ENCODE data around the gene PIP4K2A.

PIP4K2A gene

GRCh38 chr10:22620140-22620857 lies 94.1 kb downstream of the PIP4K2A start:
- DNase-seq, result no peak

DNA sequence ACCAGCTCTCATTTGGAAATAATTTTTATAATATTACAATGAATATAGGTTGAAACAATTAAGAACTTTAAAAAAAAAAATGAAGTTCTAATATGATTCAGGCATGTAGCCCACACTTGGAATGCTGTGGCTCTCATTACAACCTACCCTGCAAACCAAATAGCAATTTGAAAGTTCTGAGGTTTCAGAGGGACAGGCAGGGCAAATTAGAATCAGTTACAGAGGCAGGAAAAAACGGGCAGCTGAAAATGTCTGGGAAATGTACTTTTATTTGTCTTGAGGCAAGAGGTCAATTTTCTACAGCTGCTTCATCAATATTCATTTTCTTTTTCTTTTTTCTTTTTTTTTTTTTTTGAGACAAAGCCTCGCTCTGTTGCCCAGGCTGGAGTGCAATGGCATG lies 95.3 kb downstream of the PIP4K2A start:
- DNase-seq, result no peak

DNA sequence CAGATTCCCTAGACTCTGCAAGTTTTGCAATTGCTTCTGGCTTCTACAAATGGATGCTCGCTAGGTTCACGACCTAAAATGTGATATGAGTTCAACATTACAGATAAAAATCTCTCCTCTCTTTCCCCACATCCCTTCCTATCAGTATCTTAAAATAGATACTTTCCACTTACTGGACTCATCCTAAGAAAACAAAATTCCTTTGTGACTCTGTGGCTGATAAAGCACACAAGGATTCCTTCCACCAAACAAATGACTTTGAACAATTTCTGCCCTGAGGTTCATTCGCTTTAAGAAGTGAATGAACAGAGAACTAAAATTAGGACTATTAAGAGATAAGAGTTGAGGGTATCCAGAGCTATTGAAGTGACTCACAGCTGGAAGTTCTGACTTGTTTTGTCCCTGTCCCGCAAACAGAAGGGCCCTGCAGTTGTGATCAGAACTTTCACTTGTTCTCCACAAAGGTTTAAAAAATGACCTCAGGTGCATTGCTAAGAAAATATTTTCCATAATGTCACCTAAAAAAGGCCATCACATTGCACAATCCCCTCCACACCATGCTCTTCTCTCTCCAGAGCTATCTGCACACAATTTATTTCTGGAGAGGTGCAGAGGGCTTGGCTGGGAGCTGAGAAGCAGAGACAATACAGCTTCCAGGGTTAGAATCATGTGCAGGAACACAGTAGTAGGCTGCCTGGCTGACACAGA lies 96.1 kb downstream of the PIP4K2A start:
- DNase-seq, result no peak

DNA sequence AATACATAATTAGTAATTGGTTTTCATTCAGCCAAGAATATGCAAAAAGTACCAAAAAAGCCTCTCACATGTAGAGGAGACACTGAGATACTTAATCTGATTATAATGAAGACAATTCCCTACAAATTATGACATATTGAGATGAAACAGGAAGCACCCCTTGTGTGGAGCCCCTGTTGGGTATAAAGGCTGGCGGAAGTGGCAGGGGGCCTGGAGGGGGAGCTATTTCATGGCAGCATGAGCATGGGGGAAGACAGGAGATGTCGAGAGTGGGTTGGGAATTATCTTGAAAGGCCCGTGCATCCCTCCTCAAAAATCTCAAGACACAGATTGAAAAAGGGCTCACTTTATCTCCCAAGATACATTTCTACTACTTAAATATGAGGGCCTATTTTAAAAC lies 96.9 kb downstream of the PIP4K2A start:
- no peak for DNase-seq

DNA sequence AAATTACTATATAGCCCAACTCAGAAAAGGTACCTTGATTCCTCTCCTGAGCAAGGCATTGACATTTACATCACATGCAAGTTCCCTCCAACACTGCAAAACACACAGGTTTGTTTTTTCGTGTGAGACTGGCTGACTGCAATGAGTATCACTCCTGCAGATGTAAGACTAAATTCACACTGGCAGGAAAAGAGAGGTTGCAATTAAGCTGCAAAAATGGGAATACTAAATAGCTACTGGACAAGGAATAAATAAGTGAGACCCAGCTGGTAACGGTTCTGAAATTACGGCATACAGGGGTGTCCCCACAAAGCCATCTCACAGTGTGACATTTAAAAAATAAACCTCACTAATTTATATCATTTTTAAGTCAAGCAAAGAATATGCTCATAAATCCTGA lies 97.3 kb downstream of the PIP4K2A start:
- DNase-seq, result no peak

- no peak for DNase-seq
Measured at GRCh38 chr10:22615819-22616499, 98.4 kb downstream of the PIP4K2A start.

DNA sequence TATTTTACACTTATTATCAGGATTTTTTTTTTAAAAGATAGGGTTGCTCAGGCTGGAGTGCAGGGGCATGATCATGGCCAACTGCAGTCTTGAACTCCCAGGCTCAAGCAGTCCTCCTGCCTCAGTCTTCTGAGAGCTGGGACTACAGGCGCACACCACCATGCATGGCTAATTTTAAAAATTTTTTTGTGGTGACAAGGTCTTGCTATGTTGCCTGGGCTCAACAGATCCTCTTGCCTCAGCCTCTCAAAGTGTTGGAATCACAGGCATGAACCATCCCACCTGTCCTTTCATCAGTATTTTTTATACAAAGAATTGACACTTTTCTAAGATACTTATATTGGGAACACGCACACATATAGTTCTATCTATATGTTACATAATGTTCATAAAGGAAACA lies 99.3 kb downstream of the PIP4K2A start:
- DNase-seq, result no peak

DNA sequence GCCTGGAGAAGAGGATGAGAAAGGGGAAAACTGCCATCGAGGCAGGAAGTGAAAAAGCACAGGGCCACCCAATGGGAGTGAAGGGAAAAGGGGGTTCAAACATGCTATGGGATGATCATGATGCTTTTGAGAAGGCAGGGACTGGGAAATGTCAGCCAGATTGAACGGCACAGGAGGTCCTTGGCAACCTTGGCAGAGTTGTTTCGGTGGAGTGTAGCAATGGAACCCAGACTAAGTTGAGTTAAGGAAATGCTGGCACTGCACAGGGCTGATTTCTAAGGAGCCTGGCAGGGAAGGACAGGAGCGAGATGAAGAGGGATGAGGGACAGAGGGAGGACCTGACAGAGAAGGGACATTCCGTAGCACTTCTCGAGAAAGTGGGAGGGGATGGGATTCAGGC lies 101.4 kb downstream of the PIP4K2A start:
- no peak for DNase-seq

GRCh38 chr10:22612318-22612717 lies 102.1 kb downstream of the PIP4K2A start:
- DNase-seq, result no peak

GRCh38 chr10:22611425-22612115 lies 102.8 kb downstream of the PIP4K2A start:
- DNase-seq, result no peak

- no peak for DNase-seq
Measured at GRCh38 chr10:22610610-22611009, 103.8 kb downstream of the PIP4K2A start.

- no peak for DNase-seq
Measured at GRCh38 chr10:22609719-22610465, 104.5 kb downstream of the PIP4K2A start.

DNA sequence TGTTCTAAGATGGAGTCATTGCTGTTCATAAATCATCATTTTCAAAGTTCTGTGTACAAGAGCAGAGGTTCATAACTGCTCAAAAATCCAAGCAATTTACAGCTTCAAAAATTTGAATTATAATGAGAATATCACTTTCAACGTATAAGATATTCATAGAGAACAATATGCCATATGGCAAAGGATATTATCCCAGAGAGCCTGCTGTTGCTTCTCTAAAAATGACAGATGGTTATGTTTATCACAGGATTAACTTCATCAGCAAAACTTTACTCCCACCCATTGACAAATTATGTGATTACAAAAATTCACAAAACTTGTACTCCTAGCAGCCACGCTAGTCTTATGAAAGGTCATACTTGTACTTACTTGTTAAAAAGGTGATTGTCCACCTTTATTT lies 105.1 kb downstream of the PIP4K2A start:
- no peak for DNase-seq

DNA sequence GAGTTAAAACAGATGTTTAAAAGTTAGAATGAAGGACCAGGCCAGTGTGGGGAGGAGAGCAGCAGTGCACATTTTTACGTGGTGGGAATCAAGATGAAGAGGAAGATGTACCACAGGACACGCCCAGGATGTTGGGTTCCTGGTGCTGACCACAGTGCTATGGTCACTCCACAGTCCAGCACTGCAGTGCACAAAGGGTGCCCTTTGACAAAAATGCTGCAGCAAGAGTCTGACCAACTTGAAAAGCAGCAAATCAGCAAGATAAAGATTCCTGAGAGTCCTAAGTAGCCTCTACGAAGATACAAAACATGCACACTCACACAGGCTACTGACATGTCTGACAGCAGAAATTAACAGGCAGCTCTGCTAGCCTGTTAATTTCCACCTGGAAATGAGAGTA lies 107.1 kb downstream of the PIP4K2A start:
- no peak for DNase-seq

DNA sequence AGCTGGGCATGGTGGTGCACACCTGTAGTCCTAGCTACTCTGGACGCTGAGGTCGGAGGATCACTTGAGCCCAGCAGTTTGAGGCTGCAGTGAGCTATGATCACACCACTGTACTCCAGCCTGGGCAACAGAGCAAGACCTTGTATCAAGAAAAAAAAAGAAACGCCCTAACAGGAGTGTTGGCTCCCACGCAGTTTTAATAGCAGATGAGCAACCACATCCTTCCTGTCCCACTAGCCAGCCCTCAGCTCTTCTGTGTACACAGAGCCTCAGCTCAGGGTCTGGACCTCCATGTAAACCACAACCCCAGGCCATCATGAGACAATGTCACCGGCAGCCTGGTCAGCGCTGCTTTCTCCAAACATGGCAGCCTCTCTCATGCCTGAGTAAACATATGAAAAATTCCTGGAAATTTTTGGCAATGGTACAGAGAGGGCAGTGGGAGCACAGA lies 108.2 kb downstream of the PIP4K2A start:
- DNase-seq, result no peak

DNA sequence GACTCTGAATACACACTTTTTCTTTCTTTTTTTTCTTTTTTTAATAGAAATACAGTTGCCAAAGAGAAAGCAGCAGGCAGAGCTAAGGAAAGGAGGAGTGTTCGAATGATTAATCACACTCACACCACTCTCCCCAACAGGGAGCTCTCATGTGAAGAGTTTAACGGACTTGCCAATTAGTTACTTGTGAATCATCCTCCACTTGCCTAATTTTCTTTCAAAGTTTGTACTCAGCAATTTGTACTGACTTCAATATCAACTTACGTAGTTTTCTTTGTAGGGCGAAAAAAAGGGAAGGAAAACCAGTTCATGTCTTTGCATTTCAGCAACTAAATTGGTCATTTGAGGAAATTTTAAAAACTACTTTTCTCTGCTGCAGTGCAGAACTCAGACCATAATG lies 109.2 kb downstream of the PIP4K2A start:
- DNase-seq, result no peak

GRCh38 chr10:22604344-22605126 lies 109.8 kb downstream of the PIP4K2A start:
- no peak for DNase-seq

DNA sequence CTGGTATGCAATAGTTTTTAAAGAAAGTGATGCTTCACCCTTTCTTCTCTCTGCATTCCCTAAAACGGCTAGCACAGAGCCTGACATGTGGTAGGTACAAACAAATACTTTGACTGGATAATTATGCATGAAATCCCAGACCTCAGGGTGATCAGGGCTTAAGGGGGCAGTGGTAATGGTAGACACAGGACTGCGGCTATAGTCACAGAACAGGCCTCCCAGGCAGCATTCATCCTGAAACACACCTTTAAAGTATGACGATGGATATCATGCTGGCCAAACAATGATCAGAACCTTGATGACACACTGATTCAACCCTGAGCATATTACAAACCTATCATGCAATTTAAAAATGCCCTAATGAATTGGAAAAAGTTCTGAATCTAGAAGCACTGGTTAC lies 110.8 kb downstream of the PIP4K2A start:
- no peak for DNase-seq

GRCh38 chr10:22601618-22602017 lies 112.8 kb downstream of the PIP4K2A start:
- no peak for DNase-seq

- DNase-seq, result no peak
Measured at GRCh38 chr10:22599636-22600228, 114.6 kb downstream of the PIP4K2A start.

- no peak for DNase-seq
Measured at GRCh38 chr10:22599048-22599561, 115.3 kb downstream of the PIP4K2A start.
